SU-DHL-6 (cell line): ENCODE measurements around the gene HUWE1.

Experiments
- H2AFZ ChIP-seq: fragments of 200-600 bp; sonication (generic); 2 replicates; pipeline ENCODE4 v1.6.1; 2014; ENCODE audit warnings: low read depth, mild to moderate bottlenecking, moderate library complexity, mixed read lengths, antibody characterized with exemption, low read length; ENCODE audit not compliant: severe bottlenecking
- H3F3A ChIP-seq: fragments of 200-600 bp; shearing (Covaris generic); 2 replicates; pipeline ENCODE4 v1.6.0; 2016; ENCODE audit warnings: antibody characterized with exemption, mild to moderate bottlenecking; ENCODE audit not compliant: insufficient read depth
- H3K27ac ChIP-seq: fragments of 200-600 bp; sonication (generic); 2 replicates; pipeline ENCODE4 v1.5.1; 2016; ENCODE audit warnings: low read depth, mild to moderate bottlenecking, low read length, moderate library complexity, mixed read lengths
- H3K27me3 ChIP-seq: fragments of 200-600 bp; sonication (generic), shearing (Covaris generic); 2 replicates; pipeline ENCODE4 v1.6.0; 2014; ENCODE audit warnings: mild to moderate bottlenecking, low read length
- H3K36me3 ChIP-seq: fragments of 200-600 bp; sonication (generic); 2 replicates; pipeline ENCODE4 v1.6.1; 2014; ENCODE audit warnings: mild to moderate bottlenecking, low read length, mixed read lengths
- H3K4me2 ChIP-seq: fragments of 300-600, 200-600 bp; shearing (Covaris generic), sonication (generic); 2 replicates; pipeline ENCODE4 v1.6.0; 2014; ENCODE audit warnings: low read length, low read depth, mild to moderate bottlenecking; ENCODE audit not compliant: poor library complexity, severe bottlenecking
- H3K4me3 ChIP-seq: fragments of 200-600 bp; sonication (generic); 2 replicates; pipeline ENCODE4 v1.5.1; 2014; ENCODE audit warnings: antibody characterized with exemption, low read length, mild to moderate bottlenecking, mixed read lengths; ENCODE audit not compliant: insufficient read depth, poor library complexity, severe bottlenecking
- H3K79me2 ChIP-seq: fragments of 200-600 bp; sonication (generic); 2 replicates; pipeline ENCODE4 v1.6.1; 2014; ENCODE audit warnings: mild to moderate bottlenecking, low read length, moderate library complexity; ENCODE audit not compliant: insufficient read depth
- H3K9ac ChIP-seq: fragments of 200-600 bp; sonication (generic); 2 replicates; pipeline ENCODE4 v1.7.0; 2014; ENCODE audit warnings: mild to moderate bottlenecking, low read length
- H3K9me2 ChIP-seq: fragments of 200-600 bp; sonication (generic); replicated peaks from 2 replicates; pipeline ENCODE4 v1.6.1; 2014; ENCODE audit warnings: low read length; ENCODE audit not compliant: insufficient read depth
- H3K9me3 ChIP-seq: fragments of 200-600 bp; sonication (generic); 2 replicates; pipeline ENCODE4 v1.6.1; 2014; ENCODE audit warnings: low read length, mixed read lengths; ENCODE audit not compliant: insufficient read depth
- H4K20me1 ChIP-seq: fragments of 200-600 bp; sonication (generic); 2 replicates; pipeline ENCODE4 v1.6.1; 2014; ENCODE audit warnings: low read depth, mild to moderate bottlenecking, antibody characterized with exemption, low read length, moderate library complexity, mixed read lengths
- CTCF ChIP-seq: fragments of 200-600 bp; sonication (generic); IDR thresholded peaks from one replicate; pipeline ENCODE4 v1.5.1; 2017; ENCODE audit warnings: antibody characterized with exemption, mild to moderate bottlenecking, low read length, moderate library complexity; ENCODE audit not compliant: insufficient read depth, poor library complexity, severe bottlenecking
- EZH2phosphoT487 ChIP-seq: fragments of 200-600 bp; sonication (generic), shearing (Covaris generic); conservative IDR thresholded peaks from 2 replicates; pipeline ENCODE4 v1.6.1; 2018; ENCODE audit warnings: mild to moderate bottlenecking, antibody characterized with exemption, low read length, moderate library complexity, mixed read lengths

HUWE1 gene

GRCh38 chrX:53594354-53594753 lies 92.2 kb downstream of the HUWE1 start:
- no peaks in the 10 kb centered on the region for H3F3A ChIP-seq
- H3K9me3 ChIP-seq = no peaks in the 10 kb centered on the region
- H3K27ac ChIP-seq = no peak overlapping the region
- H3K4me2 ChIP-seq = no peak overlapping the region
- no peak overlapping the region for H2AFZ ChIP-seq
- no peaks in the 10 kb centered on the region for H4K20me1 ChIP-seq
- H3K4me3 ChIP-seq = no peak overlapping the region
- no peak for TF ChIP-seq CTCF
- no peak for TF ChIP-seq EZH2phosphoT487
- H3K36me3 ChIP-seq = peaks cover 35% of the 10 kb centered on the region; the same call in 1 of the 2 replicates
- no peaks in the 10 kb centered on the region for H3K79me2 ChIP-seq
- H3K9ac ChIP-seq = no peak overlapping the region
- H3K27me3 ChIP-seq = no peaks in the 10 kb centered on the region
- H3K9me2 ChIP-seq = no peaks in the 10 kb centered on the region

GRCh38 chrX:53587795-53588420 lies 98.6 kb downstream of the HUWE1 start:
- no peak overlapping the region for H3K27ac ChIP-seq
- TF ChIP-seq CTCF (no peak), EZH2phosphoT487 (no peak)
- no peaks in the 10 kb centered on the region for H4K20me1 ChIP-seq
- peaks cover 35% of the 10 kb centered on the region; the same call in 1 of the 2 replicates for H3K36me3 ChIP-seq
- no peak overlapping the region for H3K9ac ChIP-seq
- no peaks in the 10 kb centered on the region for H3K79me2 ChIP-seq
- no peak overlapping the region for H3K4me2 ChIP-seq
- no peaks in the 10 kb centered on the region for H3F3A ChIP-seq
- no peak overlapping the region for H2AFZ ChIP-seq
- H3K9me3 ChIP-seq = no peaks in the 10 kb centered on the region
- no peaks in the 10 kb centered on the region for H3K9me2 ChIP-seq
- H3K4me3 ChIP-seq = no peak overlapping the region
- no peaks in the 10 kb centered on the region for H3K27me3 ChIP-seq

- peaks cover 35% of the 10 kb centered on the region; the same call in 1 of the 2 replicates for H3K36me3 ChIP-seq
- H3K79me2 ChIP-seq = no peaks in the 10 kb centered on the region
- no peak overlapping the region for H3K4me2 ChIP-seq
- H3K4me3 ChIP-seq = no peak overlapping the region
- no peaks in the 10 kb centered on the region for H4K20me1 ChIP-seq
- no peak overlapping the region for H3K9ac ChIP-seq
- H3K27ac ChIP-seq = no peak overlapping the region
- no peak overlapping the region for H2AFZ ChIP-seq
- no peaks in the 10 kb centered on the region for H3F3A ChIP-seq
- H3K9me3 ChIP-seq = no peaks in the 10 kb centered on the region
- H3K9me2 ChIP-seq = no peaks in the 10 kb centered on the region
- H3K27me3 ChIP-seq = no peaks in the 10 kb centered on the region
- no peak for TF ChIP-seq CTCF
- no peak for TF ChIP-seq EZH2phosphoT487
These were observed 101.6 kb downstream of the HUWE1 start for GRCh38 chrX:53584891-53585290.
